Activated CD8-positive, alpha-beta memory T cell treated with anti-CD3 and anti-CD28 coated beads, Interleukin-2, amount 50 U/mL, for 1 hour (primary cell): ENCODE data around the gene UNC5B.

Experiments used
- DNase-seq: peaks from one replicate; pipeline ENCODE4 v3.0.0-alpha.2; 2020; ENCODE audit errors: extremely low read depth

The UNC5B gene

GRCh38 chr10:71223347-71224058 lies 11.1 kb downstream of the UNC5B start:
- no peak for DNase-seq

- no peak for DNase-seq
Observed at GRCh38 chr10:71225291-71226058, 13.1 kb downstream of the UNC5B start.

GRCh38 chr10:71228875-71229675 lies 16.7 kb downstream of the UNC5B start:
- DNase-seq: no peak

GRCh38 chr10:71229726-71230655 lies 17.6 kb downstream of the UNC5B start:
- DNase-seq: no peak

GRCh38 chr10:71230656-71231025 lies 18.3 kb downstream of the UNC5B start:
- DNase-seq: no peak

GRCh38 chr10:71231206-71231605 lies 18.8 kb downstream of the UNC5B start:
- DNase-seq: no peak

- DNase-seq: no peak
Observed at GRCh38 chr10:71232089-71232998, 20.0 kb downstream of the UNC5B start.

- DNase-seq: no peak
Observed at GRCh38 chr10:71233482-71233892, 21.1 kb downstream of the UNC5B start.

- no peak for DNase-seq
Observed at GRCh38 chr10:71234004-71234894, 21.9 kb downstream of the UNC5B start.

GRCh38 chr10:71234970-71235685 lies 22.8 kb downstream of the UNC5B start:
- DNase-seq: no peak

- no peak for DNase-seq
Observed at GRCh38 chr10:71235808-71236207, 23.4 kb downstream of the UNC5B start.

GRCh38 chr10:71236286-71236685 lies 23.9 kb downstream of the UNC5B start:
- DNase-seq: no peak

- no peak for DNase-seq
Observed at GRCh38 chr10:71236822-71237682, 24.7 kb downstream of the UNC5B start.

GRCh38 chr10:71237843-71238623 lies 25.7 kb downstream of the UNC5B start:
- no peak for DNase-seq

- no peak for DNase-seq
Observed at GRCh38 chr10:71238626-71239025, 26.3 kb downstream of the UNC5B start.

GRCh38 chr10:71239131-71239915 lies 27.0 kb downstream of the UNC5B start:
- DNase-seq: no peak
